ENCODE results near the gene KRAS.

KRAS gene

DNA sequence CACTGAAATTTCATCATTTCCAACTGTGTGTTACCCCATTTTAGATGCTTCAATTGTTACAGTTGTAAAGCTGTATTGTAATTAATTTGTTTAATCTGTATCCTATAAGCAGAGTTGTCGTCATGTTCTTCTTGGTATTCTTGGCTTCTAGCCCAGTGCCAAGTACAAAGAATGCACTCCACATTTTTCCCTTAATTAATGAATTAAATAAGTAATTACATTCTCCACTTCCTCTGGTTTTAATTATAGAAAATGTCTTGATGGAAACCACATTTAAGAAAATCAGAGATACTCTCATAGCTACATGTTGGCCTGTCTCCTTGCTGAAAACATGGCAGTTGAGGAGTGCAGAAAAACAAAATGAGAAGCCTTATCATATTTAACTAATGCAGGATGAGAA, 56.5 kb downstream of the KRAS start:
- no peaks in the 10 kb centered on the region for H3K27me3 Mint-ChIP-seq (ENCODE audit: low read depth)
- H3K36me3 Mint-ChIP-seq (ENCODE audit: low read depth): no peaks in the 10 kb centered on the region
- peak overlapping the region; percentile 96 to 98 (median 97) for H3K4me3 Mint-ChIP-seq
- peaks cover 20% of the 10 kb centered on the region for H3K4me1 Mint-ChIP-seq
- peak overlapping the region; percentile 97 to 99 (median 99) for H3K27ac Mint-ChIP-seq
- TF ChIP-seq, protein P1, sequence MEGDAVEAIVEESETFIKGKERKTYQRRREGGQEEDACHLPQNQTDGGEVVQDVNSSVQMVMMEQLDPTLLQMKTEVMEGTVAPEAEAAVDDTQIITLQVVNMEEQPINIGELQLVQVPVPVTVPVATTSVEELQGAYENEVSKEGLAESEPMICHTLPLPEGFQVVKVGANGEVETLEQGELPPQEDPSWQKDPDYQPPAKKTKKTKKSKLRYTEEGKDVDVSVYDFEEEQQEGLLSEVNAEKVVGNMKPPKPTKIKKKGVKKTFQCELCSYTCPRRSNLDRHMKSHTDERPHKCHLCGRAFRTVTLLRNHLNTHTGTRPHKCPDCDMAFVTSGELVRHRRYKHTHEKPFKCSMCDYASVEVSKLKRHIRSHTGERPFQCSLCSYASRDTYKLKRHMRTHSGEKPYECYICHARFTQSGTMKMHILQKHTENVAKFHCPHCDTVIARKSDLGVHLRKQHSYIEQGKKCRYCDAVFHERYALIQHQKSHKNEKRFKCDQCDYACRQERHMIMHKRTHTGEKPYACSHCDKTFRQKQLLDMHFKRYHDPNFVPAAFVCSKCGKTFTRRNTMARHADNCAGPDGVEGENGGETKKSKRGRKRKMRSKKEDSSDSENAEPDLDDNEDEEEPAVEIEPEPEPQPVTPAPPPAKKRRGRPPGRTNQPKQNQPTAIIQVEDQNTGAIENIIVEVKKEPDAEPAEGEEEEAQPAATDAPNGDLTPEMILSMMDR (IDR thresholded peaks at IDR 0.05; ENCODE audit: unreplicated experiment in 3 of 3): no peak
- H3K9me3 Mint-ChIP-seq: no peaks in the 10 kb centered on the region

DNA sequence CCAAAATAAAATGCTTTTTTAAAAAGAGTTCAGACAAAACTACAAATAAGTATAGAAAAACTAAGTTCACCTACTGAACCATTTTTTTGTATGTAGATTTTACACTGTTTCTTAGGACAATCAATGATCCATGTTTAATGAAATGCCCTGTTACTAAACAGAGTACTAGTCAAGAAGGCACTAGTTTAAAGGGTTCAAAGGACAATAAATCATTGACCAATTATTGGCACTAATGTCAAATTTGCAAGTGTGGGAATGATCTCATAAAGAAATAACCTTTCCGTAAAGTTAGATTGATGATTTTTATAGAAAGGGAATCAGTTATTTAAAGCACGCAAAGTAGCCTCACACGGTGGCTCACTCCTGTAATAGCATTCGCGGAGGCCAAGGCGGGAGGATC, 59.9 kb downstream of the KRAS start:
- H3K36me3 Mint-ChIP-seq (ENCODE audit: low read depth): no peaks in the 10 kb centered on the region
- H3K4me3 Mint-ChIP-seq: peak overlapping the region in 1 of 3 experiments; percentile 12
- peaks cover 15% of the 10 kb centered on the region for H3K4me1 Mint-ChIP-seq
- no peak overlapping the region for H3K27ac Mint-ChIP-seq
- no peaks in the 10 kb centered on the region for H3K27me3 Mint-ChIP-seq (ENCODE audit: low read depth)
- no peaks in the 10 kb centered on the region for H3K9me3 Mint-ChIP-seq
- TF ChIP-seq, protein P1 (IDR thresholded peaks at IDR 0.05; ENCODE audit: unreplicated experiment in 3 of 3): no peak

DNA sequence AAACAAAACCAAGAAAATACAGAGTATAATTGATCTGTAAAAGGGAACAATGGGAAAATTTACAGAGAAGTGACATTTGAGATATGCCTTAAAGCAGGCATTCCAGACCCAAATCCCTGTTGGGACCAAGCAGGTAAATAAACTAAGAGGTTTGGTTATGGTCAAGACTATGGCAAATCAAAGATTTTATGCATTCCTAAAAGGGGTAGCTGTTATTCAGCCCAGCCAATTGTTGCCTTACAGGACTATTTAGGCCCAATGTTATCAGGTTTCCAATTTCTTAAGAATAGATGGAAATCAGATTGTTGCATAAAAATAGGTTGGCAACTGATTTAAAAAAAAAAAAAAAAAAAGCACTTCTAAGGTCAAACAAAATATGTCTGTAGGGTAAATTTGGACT, 61.1 kb downstream of the KRAS start:
- TF ChIP-seq, protein P1 (IDR thresholded peaks at IDR 0.05; ENCODE audit: unreplicated experiment in 3 of 3): no peak
- no peaks in the 10 kb centered on the region for H3K9me3 Mint-ChIP-seq
- H3K36me3 Mint-ChIP-seq (ENCODE audit: low read depth): no peaks in the 10 kb centered on the region
- H3K4me3 Mint-ChIP-seq: no peak overlapping the region
- no peak overlapping the region for H3K27ac Mint-ChIP-seq
- H3K4me1 Mint-ChIP-seq: peaks cover 4% of the 10 kb centered on the region
- no peaks in the 10 kb centered on the region for H3K27me3 Mint-ChIP-seq (ENCODE audit: low read depth)

DNA sequence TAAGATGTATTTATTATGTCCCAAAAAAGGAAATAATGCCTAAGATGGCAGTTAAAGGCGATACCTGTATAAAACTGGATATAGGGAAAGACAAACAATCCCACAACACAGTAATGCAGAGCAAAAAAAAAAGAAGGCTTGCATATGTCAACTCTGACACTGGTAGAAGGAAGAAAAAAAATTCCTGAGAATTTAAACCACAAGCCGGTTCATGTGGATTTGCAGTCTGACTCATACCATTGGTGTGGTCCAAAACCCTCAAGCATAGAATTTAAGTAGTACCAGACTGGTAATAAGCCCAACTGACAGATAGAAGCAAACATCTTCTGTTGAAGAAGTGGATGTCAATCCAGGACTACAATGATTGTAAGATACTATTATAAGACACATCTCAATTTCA, 62.9 kb downstream of the KRAS start:
- H3K27ac Mint-ChIP-seq: no peak overlapping the region
- H3K4me1 Mint-ChIP-seq: peaks cover 4% of the 10 kb centered on the region
- TF ChIP-seq, protein P1 (IDR thresholded peaks at IDR 0.05; ENCODE audit: unreplicated experiment in 3 of 3): no peak
- H3K9me3 Mint-ChIP-seq: no peaks in the 10 kb centered on the region
- no peaks in the 10 kb centered on the region for H3K27me3 Mint-ChIP-seq (ENCODE audit: low read depth)
- no peak overlapping the region for H3K4me3 Mint-ChIP-seq
- no peaks in the 10 kb centered on the region for H3K36me3 Mint-ChIP-seq (ENCODE audit: low read depth)

DNA sequence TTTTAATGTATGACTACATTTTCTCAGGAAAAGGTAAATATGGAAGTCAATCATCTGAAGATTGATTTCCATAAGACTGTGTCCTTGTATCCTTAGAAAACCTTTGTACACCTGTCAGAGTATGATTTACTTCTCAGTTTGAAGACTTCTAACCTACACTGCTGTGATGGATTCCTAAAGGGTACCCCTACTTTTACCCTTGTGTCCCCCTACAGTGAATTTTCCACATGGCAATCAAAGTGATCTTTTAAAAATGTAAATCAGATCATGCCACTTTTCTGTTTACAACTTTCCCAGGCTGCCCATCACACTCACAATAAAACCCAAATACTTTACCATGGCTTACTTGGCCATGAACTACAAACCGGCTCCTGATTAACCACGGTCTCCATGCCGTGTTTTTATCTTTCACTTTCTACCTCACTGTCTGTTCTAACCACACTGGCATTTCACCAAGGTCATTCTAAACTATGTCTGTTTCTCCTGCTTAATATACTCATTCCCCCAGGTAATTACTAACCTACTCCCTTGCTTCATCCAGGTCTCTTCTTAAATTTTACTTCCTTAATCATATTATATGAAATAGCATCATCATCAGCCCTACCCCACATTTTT, 63.8 kb downstream of the KRAS start:
- TF ChIP-seq, protein P1 (IDR thresholded peaks at IDR 0.05; ENCODE audit: unreplicated experiment in 3 of 3): no peak
- H3K27me3 Mint-ChIP-seq (ENCODE audit: low read depth): no peaks in the 10 kb centered on the region
- H3K27ac Mint-ChIP-seq: no peak overlapping the region
- H3K4me1 Mint-ChIP-seq: peaks cover 4% of the 10 kb centered on the region
- no peak overlapping the region for H3K4me3 Mint-ChIP-seq
- no peaks in the 10 kb centered on the region for H3K36me3 Mint-ChIP-seq (ENCODE audit: low read depth)
- no peaks in the 10 kb centered on the region for H3K9me3 Mint-ChIP-seq

DNA sequence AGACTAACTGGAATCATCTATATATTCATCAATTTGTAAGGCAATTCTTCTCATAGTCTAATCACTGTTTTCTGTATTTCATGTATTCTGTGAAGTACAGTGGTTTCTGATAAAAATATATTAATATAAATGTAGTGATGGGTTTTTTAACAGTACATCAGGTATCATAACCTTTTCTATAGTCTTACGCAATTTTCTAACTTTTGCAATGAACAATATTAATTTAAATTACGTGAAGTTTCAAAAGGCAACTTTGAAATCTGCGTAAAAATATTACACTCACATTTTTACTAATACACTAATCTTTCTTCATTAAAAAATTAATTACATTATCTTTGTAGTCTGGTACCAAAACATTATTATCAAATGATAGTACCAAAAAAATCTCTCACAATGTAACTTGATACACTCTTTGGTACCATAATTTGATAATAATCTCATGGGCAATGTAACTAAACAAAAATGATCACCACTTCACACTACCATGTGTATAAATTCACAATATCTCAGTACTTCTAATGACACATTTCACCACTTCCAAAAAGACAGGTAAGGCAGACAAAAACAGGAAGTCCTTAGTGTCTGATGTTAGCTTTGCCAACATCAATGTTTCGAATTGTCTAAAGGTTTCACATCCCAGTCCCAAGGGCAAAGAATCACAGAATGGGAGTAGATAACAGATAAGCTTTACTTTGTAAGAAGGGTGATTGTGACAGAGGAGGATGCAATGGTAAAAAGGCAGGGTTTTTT, 64.5 kb downstream of the KRAS start:
- TF ChIP-seq, protein P1 (IDR thresholded peaks at IDR 0.05; ENCODE audit: unreplicated experiment in 3 of 3): no peak
- Mint-ChIP-seq H3K4me3 (no peak overlapping the region), H3K36me3 (ENCODE audit: low read depth) (no peaks in the 10 kb centered on the region), H3K4me1 (peaks cover 4% of the 10 kb centered on the region), H3K27ac (no peak overlapping the region), H3K27me3 (ENCODE audit: low read depth) (no peaks in the 10 kb centered on the region), H3K9me3 (no peaks in the 10 kb centered on the region)
